Airway epithelial cell (primary cell): Measurements from ENCODE around the gene PDE1C. TPM values are rescaled to one million over a fixed set of nuclear protein-coding genes. Genes with fewer than 3 reads are reported as not detected.

Experiments used
- total RNA-seq: library from RNA; depleted of rRNA; stranded (reverse); fragments of >200 nt; gene quantifications from 2 replicates; pipeline ENCODE4 v1.2.3, GENCODE V29; 2015

The PDE1C gene
- total RNA-seq: 0.07 TPM in 1 of 2 replicates, not detected in the other

DNA sequence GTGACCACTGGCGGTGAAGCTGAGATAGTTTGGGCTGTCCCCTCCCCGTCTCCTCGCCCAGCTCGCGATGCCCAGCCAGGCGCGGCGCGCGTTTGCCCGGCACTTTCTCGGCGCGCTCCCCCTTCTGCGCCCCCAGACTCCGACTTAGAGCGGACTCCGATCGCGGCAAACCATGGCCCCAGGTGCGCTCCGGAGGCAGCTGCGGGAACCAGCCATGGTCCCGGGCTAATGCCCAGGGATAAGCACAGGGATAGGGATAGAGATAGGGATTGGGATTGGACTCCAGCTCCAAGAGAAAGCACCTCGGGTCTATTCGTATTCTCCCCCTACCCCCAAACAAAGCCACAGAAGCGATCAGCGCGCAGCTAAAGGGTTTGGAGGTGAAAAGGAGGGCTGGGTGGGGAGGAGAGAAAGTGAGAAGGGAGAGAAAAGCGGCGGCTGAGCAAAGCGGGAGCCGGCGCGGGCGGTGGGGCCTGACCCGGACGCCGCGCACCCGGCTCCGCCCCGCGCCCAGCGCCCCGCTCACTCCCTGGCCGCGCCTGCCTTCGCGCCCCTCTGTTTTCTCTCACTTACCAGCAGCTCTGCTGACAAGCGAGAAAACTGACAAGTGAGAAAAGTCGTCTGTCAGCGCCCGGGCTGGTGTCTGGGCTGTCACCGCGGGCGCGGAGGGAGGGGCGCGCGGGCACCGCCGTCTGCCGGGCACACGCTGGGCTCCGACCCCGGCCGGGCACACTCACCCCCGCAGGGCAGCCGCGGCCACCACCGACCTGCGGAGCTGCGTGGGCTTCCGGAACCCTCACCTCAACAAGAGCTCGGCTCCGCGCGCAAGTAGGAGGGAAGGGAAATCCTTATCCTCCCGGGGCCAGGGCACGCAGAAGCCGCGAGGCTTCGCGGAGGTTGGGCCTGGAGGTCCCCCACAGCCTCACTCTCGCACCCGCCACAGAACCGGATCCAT is at the start of gene PDE1C:
TSS of gene PDE1C (minus strand) at position 2 of the 955 bp plus-strand sequence.

